ENCODE measurements around the gene GTF2A2.
"Not testable (repeated sequence)": the region's sequence is repeated elsewhere in the genome, so short reads cannot be mapped to it uniquely, and the experiment has no call there.

Gene GTF2A2, protein sequence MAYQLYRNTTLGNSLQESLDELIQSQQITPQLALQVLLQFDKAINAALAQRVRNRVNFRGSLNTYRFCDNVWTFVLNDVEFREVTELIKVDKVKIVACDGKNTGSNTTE
- total RNA-seq, result 20.9 to 54.3 (median 38.9) reads per million in 18 experiments

- peak; percentile 96 to 97 for DNase-seq
Measured at GRCh38 chr15:59656897-59657634, at the start of gene GTF2A2. TSS of gene GTF2A2 (minus strand) at chr15:59657515. CDS start at chr15:59652277, 5,238 bp downstream.

DNA sequence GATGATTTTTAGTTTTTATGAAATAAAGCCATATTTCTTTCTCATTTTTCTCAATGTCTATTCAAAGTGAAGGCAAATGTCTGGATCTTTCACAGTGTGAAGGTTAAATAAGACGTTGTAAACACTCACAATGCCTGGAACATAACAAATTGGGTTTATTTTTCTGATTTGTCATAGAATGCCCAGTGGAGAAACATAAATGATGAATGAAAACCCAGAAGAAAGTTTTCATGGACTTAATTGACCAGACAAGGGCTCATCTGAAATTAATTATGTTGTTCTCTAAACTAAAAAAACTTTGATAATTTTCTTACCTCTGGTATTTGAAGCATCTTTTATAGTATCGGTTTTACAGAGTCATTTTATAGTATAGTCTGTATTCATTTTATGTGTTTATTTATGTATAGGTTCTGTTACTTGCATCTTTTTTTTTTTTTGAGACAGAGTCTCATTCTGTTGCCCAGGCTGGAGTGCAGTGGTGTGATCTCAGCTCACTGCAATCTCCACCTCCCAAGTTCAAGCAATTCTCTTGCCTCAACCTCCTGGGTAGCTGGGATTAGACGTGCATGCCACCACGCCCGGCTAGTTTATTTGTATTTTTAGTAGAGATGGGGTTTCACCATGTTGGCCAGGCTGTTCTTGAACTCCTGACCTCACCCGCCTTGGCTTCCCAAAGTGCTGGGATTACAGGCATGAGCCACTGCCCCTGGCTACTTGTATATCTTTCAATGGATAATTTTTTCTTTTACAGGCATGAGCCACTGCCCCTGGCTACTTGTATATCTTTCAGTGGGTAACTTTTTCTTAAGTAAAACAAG, 46.9 kb upstream of the GTF2A2 start:
- DNase-seq, result no peak

GRCh38 chr15:59702351-59702750, 45.0 kb upstream of the GTF2A2 start:
- no peak for DNase-seq

- DNase-seq, result no peak
Measured at GRCh38 chr15:59701880-59702279, 44.6 kb upstream of the GTF2A2 start.

DNA sequence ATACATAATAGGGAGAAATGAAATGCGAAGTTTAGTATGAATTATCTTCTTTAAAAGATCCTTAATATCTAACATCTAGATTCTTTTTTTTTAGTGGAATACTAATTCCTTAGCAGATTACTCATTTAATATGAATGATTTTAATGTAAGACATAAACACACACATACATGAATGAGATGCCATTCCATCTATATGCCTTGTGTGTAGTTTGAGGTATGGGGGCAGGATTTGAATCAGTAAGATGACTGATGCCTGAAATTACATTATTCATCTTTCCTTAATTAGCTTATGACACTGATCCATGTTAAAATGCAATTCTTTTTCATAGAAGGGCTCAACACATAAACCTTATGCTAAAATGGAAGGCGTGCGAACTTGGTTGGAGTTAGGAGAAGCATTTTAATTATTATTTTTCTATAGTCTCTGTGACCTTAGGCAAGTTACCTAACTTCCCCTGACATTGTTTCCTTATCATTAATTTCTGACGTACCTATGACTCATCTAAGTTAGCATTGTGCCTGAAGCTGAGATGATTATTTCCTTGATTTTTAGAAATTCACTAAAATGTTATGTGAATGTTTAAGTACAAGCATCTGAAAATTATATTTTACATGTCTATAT, 42.6 kb upstream of the GTF2A2 start:
- DNase-seq, result no peak

GRCh38 chr15:59698065-59698464, 40.8 kb upstream of the GTF2A2 start:
- not testable (repeated sequence) for DNase-seq

DNA sequence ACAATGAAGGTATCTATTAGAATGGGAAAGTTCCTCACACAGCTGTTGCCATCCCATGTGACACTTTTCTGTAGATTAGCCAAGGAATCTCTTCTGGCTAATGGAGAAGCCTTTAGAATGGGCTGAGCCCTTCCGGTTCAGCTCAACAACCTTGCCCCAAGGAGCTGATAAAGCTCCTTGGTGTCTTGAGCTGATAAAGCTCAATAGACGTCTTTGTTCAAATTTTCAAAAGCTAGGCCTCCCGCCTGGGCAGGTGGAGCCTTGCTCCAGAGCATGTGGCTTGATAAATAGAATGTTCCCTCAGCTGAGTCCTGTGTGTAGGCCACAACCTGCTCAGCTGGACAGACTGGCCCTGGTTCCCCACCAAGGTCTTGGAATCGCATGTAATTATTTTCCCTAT, 39.0 kb upstream of the GTF2A2 start:
- no peak for DNase-seq

DNA sequence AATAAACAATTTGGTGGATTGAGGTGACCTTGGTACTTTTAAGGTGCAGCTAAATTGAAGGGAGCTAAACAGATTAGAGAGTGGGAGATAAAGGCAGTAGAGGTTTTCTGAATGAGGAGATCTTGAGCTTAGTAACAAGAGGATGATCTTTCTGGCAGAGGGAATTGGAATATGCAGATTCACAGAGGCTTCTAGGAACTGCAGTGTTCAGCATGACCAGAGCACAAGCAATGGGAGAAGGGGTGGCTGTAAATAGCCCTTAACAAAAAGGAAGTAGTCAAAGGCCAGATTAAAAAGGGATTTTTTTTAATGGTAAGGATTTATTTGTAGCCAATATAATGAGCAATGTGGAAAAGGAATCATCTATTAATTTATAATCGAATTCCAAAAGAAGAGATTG, 37.5 kb upstream of the GTF2A2 start:
- peak in 1 of 2 donors; percentile 33 for DNase-seq

DNA sequence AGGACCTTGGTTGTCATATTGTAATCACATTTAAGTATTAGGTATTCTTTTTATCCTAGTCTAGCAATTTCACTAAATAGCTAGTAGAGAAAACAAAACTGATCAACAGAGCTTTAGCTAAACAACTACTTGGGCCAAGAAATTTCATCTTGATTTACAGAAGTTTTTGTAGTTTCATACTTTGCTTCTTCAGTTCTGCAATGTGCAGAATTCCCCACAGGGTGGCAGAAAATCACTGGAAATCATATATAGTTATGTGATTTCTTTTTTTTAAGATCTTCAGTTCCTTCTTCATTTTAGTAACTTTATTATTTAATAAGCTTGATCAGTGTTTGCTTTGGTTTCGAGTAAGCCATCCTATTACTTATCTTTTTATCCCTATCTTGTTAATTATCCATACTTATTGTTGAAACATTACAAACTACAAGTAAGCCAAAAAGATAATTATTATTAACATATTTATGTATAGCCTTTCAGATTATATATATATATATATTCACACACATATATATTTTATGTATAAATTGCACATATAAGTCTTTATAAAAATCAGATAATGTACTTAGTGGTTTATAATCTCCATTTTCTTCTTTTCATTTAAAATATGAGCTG, 34.0 kb upstream of the GTF2A2 start:
- peak; percentile 65 to 84 for DNase-seq

GRCh38 chr15:59689626-59690236, 32.4 kb upstream of the GTF2A2 start:
- peak; percentile 85 to 87 for DNase-seq

GRCh38 chr15:59688782-59689625, 31.7 kb upstream of the GTF2A2 start, which contains the start of gene BNIP2:
TSS of gene BNIP2 (minus strand) at chr15:59689320. CDS start at chr15:59682457, 6,863 bp downstream.
- DNase-seq, result peak; percentile 98 to 99

GRCh38 chr15:59688423-59688781, 31.1 kb upstream of the GTF2A2 start:
- peak; percentile 88 for DNase-seq

GRCh38 chr15:59687836-59688235, 30.5 kb upstream of the GTF2A2 start:
- peak; percentile 80 to 81 for DNase-seq

DNA sequence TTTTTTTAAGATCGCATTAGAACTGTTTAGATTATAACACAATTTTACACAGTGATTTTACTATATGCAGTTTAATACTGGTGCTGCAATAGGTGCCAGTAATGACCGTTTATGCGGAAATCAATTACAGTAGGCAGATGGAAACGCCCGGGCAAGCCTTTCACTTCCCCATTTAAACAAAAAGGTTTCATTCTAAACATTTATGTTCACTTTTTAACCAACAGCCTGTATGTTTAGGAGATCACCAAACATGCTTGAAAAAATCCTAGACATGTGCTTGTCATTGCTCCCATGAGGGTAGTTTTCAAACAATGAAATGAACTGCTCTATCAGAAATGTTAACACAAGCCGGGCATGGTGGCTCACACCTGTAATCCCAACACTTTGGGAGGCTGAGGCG, 29.1 kb upstream of the GTF2A2 start:
- DNase-seq, result peak; percentile 78 to 87

DNA sequence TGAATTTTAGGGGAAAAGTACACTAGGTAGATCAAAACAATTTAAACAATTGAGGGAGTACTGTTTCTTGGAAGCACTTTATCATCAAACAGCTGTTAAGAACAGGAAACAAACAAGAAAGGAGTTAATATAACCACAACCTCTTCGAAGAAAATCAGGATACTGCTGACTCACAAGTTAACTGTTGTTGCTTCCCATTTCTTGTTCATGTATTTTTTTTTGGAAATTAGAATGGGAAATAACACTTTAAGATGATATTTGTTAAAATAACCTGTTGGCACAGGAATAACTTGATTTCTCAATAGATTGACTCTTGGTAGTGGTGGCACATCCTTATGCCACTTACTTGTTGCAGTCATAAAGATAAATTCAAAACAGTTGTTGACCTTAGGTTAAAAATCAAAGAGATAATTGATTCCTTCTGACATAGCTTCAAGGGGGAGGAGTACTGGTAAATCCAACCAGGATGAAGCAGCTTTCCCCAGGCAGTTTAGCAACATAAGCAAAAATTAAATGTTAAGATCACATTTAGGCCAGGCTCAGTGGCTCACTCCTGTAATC, 28.5 kb upstream of the GTF2A2 start:
- DNase-seq, result peak in 1 of 2 donors; percentile 58

DNA sequence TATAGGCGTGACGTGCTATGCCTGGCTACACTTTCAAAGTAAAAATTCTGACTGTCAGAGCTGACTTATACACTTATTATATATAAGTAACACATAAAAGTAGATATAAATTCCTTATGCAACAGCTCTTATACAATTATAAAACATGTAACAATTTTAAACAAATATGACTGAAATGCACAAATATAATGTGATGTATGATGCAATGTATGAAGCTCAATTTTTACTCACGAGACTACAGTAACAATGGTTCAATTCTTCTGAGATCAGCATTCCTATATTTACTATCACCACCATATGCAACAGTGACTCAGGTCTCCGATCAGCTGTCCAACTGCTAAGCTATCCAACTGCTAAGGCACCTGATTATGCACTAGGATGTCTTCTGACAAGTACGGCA, 23.6 kb upstream of the GTF2A2 start:
- DNase-seq, result no peak

DNA sequence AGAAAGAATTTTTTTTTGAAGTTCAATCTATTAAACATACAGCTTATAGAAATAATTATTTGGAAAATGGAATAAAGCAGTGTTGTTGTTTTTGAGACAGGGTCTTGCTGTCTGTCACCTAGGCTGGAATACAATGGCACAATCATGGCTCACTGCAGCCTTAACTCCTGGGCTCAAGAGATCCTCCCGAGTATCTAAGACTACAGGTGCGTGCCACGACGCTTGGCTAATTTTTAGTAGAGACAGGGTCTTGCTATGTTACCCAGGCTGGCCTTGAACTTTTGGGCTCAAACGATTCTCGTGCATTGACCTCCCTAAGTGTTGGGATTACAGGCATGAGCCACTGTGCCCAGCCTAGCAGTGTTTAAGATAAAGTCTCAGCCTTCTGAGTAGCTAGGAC, 23.0 kb upstream of the GTF2A2 start:
- no peak for DNase-seq

- DNase-seq, result no peak
Measured at GRCh38 chr15:59678620-59679019, 21.3 kb upstream of the GTF2A2 start.

GRCh38 chr15:59678172-59678571, 20.9 kb upstream of the GTF2A2 start:
- DNase-seq, result no peak

- DNase-seq, result no peak
Measured at GRCh38 chr15:59676565-59676964, 19.2 kb upstream of the GTF2A2 start.

DNA sequence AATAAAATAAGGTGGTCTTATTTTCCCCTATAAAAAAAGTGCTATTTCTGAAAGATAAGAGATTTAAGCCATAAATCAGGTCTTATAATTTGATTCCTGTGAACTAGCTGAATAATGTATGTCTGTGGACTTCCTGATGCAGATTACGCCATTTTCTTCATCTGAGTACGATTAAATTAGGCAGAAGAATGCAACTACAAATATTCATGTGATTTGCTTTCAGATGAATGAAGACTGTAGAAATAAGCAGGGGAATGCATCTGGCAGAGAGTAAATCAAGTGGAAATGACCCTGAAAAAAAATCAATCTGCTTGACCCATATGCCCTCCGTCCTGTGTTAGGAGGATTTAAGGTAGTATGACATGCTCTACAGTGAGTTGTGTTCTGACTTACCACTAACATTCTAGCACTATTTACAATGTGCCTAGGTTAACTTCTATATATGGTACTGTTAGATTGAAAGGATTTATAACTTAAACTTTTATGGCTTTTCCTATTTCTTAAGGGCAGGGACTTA, 17.1 kb upstream of the GTF2A2 start:
- DNase-seq, result no peak

Measured in inflammatory macrophage (primary cell).